Measurements from ENCODE around the gene GRAP2. TPM values are rescaled to one million over a fixed set of nuclear protein-coding genes. Genes with fewer than 3 reads are reported as not detected.

GRAP2 gene
- total and polyA plus RNA-seq, 2 of the 4 experiments (the other 2 are of a cell fraction): not detected

DNA sequence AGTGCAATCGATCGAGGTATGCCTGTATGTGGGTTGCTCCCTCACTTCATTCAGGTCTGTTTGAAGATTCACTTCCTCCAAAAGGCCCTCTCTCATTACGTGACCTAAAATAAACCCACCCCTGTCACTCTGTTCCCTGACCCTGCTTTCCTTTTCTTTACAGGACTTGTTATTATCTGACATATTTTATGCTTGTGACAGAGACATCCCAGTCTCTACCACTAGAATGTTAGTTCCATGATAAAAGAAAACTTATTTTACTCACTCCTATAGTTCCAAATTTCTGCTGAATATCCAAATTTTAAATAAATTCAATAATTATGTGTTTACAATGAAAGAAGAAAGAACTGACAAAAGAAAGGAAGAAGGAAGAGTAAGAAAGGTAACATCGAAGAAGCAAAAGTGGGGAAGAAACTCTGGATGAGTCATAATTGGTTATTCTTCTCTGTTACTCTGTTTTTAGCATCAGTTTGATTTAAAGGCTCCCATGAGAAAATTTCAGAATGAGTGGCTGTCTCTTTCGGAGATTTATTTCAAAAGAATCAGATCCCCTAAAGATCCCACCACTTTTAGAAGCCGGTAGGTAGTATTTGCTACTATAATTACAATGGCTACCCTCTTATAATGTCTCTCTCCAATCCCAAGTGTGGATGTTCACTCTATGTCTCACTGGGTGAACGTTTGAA, 40.8 kb upstream of the GRAP2 start:
- H3K9ac ChIP-seq (ENCODE audit: low read depth, low read length): no peak overlapping the region
- no peak overlapping the region for H2BK5ac ChIP-seq (ENCODE audit: low read depth, low read length, poor library complexity, severe bottlenecking)
- dilution Hi-C loops (cut with HindIII; ENCODE audit: low sequenced_read_pairs, unreplicated experiment): no loop called here
- ATAC-seq (ENCODE audit: low read depth): no peak
- H3K79me1 ChIP-seq (ENCODE audit: low read depth in 1 of 2, low read length in 2 of 2): no peaks in the 10 kb centered on the region
- no peak overlapping the region for H3K4me3 ChIP-seq (ENCODE audit: insufficient read depth, low read depth, low read length)
- no peak overlapping the region for H2AK5ac ChIP-seq (ENCODE audit: low read depth, low read length)
- no peaks in the 10 kb centered on the region for H3K9me3 ChIP-seq (ENCODE audit: control insufficient read depth, insufficient read depth, low read length)
- H3K9me1 ChIP-seq (ENCODE audit: insufficient read depth, low read length): no peaks in the 10 kb centered on the region
- TF ChIP-seq NFE2L2 (IDR thresholded peaks at IDR 0.05; ENCODE audit: low read depth, low read length) (no peak), POLR2A (IDR thresholded peaks at IDR 0.05; ENCODE audit: low read depth, low read length) (no peak), MAZ (IDR thresholded peaks at IDR 0.05; ENCODE audit: borderline replicate concordance, low read depth, low read length) (no peak), SMC3 (IDR thresholded peaks at IDR 0.05; ENCODE audit: low read depth, low read length) (no peak), CHD1 (IDR thresholded peaks at IDR 0.05; ENCODE audit: low read depth, low read length) (no peak), FOS (IDR thresholded peaks at IDR 0.05; ENCODE audit: low read depth, low read length) (no peak), BHLHE40 (IDR thresholded peaks at IDR 0.05; ENCODE audit: low read depth, low read length) (no peak), MXI1 (IDR thresholded peaks at IDR 0.05; ENCODE audit: borderline replicate concordance, low read depth, low read length) (no peak), CEBPB (IDR thresholded peaks at IDR 0.05; ENCODE audit: low read depth, low read length) (no peak), RAD21 (IDR thresholded peaks at IDR 0.05; ENCODE audit: low read length) (no peak), MAFK (IDR thresholded peaks at IDR 0.05; ENCODE audit: low read depth, low read length) (no peak), RFX5 (IDR thresholded peaks at IDR 0.05; ENCODE audit: low read depth, low read length) (no peak)
- TF ChIP-seq, protein P1, sequence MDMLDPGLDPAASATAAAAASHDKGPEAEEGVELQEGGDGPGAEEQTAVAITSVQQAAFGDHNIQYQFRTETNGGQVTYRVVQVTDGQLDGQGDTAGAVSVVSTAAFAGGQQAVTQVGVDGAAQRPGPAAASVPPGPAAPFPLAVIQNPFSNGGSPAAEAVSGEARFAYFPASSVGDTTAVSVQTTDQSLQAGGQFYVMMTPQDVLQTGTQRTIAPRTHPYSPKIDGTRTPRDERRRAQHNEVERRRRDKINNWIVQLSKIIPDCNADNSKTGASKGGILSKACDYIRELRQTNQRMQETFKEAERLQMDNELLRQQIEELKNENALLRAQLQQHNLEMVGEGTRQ (IDR thresholded peaks at IDR 0.05; ENCODE audit: low read depth, low read length): no peak
- TF ChIP-seq, protein P2, sequence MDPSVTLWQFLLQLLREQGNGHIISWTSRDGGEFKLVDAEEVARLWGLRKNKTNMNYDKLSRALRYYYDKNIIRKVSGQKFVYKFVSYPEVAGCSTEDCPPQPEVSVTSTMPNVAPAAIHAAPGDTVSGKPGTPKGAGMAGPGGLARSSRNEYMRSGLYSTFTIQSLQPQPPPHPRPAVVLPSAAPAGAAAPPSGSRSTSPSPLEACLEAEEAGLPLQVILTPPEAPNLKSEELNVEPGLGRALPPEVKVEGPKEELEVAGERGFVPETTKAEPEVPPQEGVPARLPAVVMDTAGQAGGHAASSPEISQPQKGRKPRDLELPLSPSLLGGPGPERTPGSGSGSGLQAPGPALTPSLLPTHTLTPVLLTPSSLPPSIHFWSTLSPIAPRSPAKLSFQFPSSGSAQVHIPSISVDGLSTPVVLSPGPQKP (IDR thresholded peaks at IDR 0.05; ENCODE audit: borderline replicate concordance, low read depth, low read length): no peak
- TF ChIP-seq, protein P3, sequence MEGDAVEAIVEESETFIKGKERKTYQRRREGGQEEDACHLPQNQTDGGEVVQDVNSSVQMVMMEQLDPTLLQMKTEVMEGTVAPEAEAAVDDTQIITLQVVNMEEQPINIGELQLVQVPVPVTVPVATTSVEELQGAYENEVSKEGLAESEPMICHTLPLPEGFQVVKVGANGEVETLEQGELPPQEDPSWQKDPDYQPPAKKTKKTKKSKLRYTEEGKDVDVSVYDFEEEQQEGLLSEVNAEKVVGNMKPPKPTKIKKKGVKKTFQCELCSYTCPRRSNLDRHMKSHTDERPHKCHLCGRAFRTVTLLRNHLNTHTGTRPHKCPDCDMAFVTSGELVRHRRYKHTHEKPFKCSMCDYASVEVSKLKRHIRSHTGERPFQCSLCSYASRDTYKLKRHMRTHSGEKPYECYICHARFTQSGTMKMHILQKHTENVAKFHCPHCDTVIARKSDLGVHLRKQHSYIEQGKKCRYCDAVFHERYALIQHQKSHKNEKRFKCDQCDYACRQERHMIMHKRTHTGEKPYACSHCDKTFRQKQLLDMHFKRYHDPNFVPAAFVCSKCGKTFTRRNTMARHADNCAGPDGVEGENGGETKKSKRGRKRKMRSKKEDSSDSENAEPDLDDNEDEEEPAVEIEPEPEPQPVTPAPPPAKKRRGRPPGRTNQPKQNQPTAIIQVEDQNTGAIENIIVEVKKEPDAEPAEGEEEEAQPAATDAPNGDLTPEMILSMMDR (conservative IDR thresholded peaks at IDR 0.05; ENCODE audit: low read depth, low read length): no peak
- no peaks in the 10 kb centered on the region for H3K36me3 ChIP-seq (ENCODE audit: control insufficient read depth, insufficient read depth, low read length)
- no peak overlapping the region for H3K4ac ChIP-seq (ENCODE audit: low read depth, low read length)
- H3K23ac ChIP-seq (ENCODE audit: low read depth, low read length): no peak overlapping the region
- in situ Hi-C loops (cut with MboI; ENCODE audit: low sequenced_read_pairs): no loop called here
- H3K14ac ChIP-seq (replicated peaks; ENCODE audit: low read depth, low read length): no peak overlapping the region
- ChIA-PET POLR2A (ENCODE audit: unreplicated experiment) (no interaction called here), CTCF (no interaction called here)
- no peak for DNase-seq
- no peak overlapping the region for H4K91ac ChIP-seq (ENCODE audit: insufficient read depth, low read depth, low read length)
- H2BK120ac ChIP-seq (ENCODE audit: low read depth, low read length): no peak overlapping the region
- intact Hi-C loops (cut with micrococcal nuclease): no loop called here
- H3K27me3 ChIP-seq (ENCODE audit: control insufficient read depth, insufficient read depth, low read length): peaks cover 18% of the 10 kb centered on the region
- no peak overlapping the region for H3K27ac ChIP-seq (ENCODE audit: insufficient read depth, low read length)
- H2AFZ ChIP-seq (replicated peaks; ENCODE audit: low read length, poor library complexity): no peak overlapping the region
- no peak overlapping the region for H3K18ac ChIP-seq (ENCODE audit: low read depth, low read length)
- H2BK15ac ChIP-seq (ENCODE audit: low read depth, low read length): no peak overlapping the region
- no peak overlapping the region for H2BK20ac ChIP-seq (ENCODE audit: low read depth, low read length)
- no TSS peak for BruUV-seq (replicated peaks)
- H4K8ac ChIP-seq (ENCODE audit: low read depth in 2 of 2, low read length in 2 of 2): no peak overlapping the region
- no peak overlapping the region for H4K5ac ChIP-seq (ENCODE audit: low read depth, low read length)
- H3K4me2 ChIP-seq (ENCODE audit: low read depth, low read length): no peak overlapping the region
- no peak overlapping the region for H3K56ac ChIP-seq (ENCODE audit: extremely low read depth, insufficient read depth, low read length)
- H2AK9ac ChIP-seq (replicated peaks; ENCODE audit: low read depth, low read length, poor library complexity): no peak overlapping the region
- WGBS, 2 experiments (ENCODE audit: extremely low coverage in 2 of 2, insufficient read length in 1 of 2): 60% methylated on average over 1 of the region's 7 CpGs; no CpG with 5 or more reads in 1 of the 2 experiments
- no peaks in the 10 kb centered on the region for H4K20me1 ChIP-seq (ENCODE audit: insufficient read depth, low read length)
- no peaks in the 10 kb centered on the region for H3K4me1 ChIP-seq (ENCODE audit: control insufficient read depth, insufficient read depth, low read length)
